HUES48 (cell line): Measurements from ENCODE around the gene PRKAR1B.

Source experiments
- H3K27ac ChIP-seq: one replicate; pipeline ENCODE4 v1.7.0; 2013; ENCODE audit warnings: low read depth, low read length, inconsistent platforms
- H3K27me3 ChIP-seq: 2 replicates; pipeline ENCODE4 v1.6.1; 2013; ENCODE audit warnings: mild to moderate bottlenecking, low read length; ENCODE audit not compliant: control insufficient read depth, insufficient read depth
- H3K36me3 ChIP-seq: 2 replicates; pipeline ENCODE4 v1.6.1; 2013; ENCODE audit warnings: low read length; ENCODE audit not compliant: control insufficient read depth, insufficient read depth
- H3K4me1 ChIP-seq: 2 replicates; pipeline ENCODE4 v1.6.1; 2013; ENCODE audit warnings: mild to moderate bottlenecking, low read length; ENCODE audit not compliant: control insufficient read depth, insufficient read depth
- H3K4me3 ChIP-seq: 2 replicates; pipeline ENCODE4 v1.5.1; 2013; ENCODE audit warnings: mild to moderate bottlenecking, low read depth, low read length
- H3K9ac ChIP-seq: 2 replicates; pipeline ENCODE4 v1.6.1; 2013; ENCODE audit warnings: mild to moderate bottlenecking, low read depth, low read length, moderate library complexity
- H3K9me3 ChIP-seq: 2 replicates; pipeline ENCODE4 v1.6.1; 2013; ENCODE audit warnings: low read length; ENCODE audit not compliant: control insufficient read depth, insufficient read depth

PRKAR1B gene

DNA sequence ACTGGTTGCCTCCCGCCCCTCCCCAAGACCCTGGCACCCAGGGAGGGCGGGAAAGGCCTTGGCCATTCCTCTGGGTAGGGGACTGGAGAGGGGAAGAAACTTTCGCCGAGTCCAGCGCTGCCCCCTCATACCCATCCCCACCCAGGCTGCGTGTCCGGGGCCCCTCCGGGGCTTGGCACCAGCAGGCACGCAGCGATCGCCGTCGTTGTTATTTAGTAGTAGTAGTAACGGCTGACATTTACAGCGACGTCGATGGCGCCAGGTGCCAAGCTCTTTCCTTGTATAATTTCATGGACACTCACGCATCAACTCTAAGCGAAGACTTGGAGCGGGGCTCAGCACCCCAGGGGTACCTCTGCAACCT lies 204.1 kb downstream of the PRKAR1B start:
- Histone ChIP-seq H3K36me3 (no peaks in the 10 kb centered on the region), H3K9ac (no peak overlapping the region), H3K4me1 (peaks cover 17% of the 10 kb centered on the region), H3K4me3 (peak overlapping the region; percentile 51; the same call in 1 of the 2 replicates), H3K9me3 (no peaks in the 10 kb centered on the region), H3K27me3 (peaks cover 50% of the 10 kb centered on the region), H3K27ac (no peak overlapping the region)

DNA sequence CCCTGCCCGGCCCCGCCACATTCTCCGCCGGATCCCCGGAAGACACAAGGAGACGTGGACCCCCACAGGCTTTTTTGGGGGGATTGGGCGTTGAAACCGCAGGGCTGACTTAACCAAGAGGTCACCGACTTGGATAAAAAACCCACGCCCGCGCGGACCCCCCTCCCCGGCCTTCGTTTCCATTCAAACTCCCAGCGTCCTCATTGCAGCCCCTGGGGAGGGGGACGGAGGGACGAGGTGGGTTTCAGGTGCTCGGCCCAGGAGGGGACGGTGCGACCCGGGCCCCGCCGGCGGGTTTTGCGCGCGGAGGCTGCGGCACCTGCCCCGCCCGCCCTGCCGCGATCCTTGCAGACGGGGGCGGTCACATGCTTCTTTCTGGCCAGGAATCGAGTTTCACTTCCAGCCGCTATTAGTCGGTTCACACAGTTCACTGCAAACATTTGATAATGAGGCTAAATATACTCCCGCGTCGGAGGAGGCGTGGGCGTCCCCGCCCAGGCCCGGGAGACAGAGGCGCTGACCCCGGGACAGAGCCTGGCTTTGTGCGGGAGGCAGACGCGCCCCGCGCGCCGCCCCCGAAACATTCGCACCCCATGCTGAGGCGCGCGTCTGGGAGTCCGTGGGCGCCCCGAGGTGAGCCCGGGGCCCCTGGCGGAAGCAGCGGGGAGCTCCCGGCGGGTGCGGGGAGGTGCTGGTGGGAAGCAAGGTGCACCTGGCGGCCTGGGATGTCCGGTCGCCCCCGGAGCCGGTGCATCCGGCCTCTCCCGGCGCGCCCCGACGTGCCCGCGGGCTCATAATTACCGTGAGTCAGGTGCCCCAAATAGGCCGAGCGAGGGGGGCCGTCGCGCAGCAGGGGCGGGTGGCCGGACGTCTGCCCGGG lies 204.8 kb downstream of the PRKAR1B start:
- Histone ChIP-seq H3K27ac (no peak overlapping the region), H3K9ac (no peak overlapping the region), H3K27me3 (peaks cover 55% of the 10 kb centered on the region), H3K9me3 (no peaks in the 10 kb centered on the region), H3K4me1 (peaks cover 17% of the 10 kb centered on the region), H3K4me3 (peak overlapping the region; percentile 51), H3K36me3 (no peaks in the 10 kb centered on the region)

- no peaks in the 10 kb centered on the region for H3K36me3 ChIP-seq
- no peaks in the 10 kb centered on the region for H3K9me3 ChIP-seq
- peaks cover 17% of the 10 kb centered on the region for H3K4me1 ChIP-seq
- peaks cover 57% of the 10 kb centered on the region for H3K27me3 ChIP-seq
- no peak overlapping the region for H3K9ac ChIP-seq
- no peak overlapping the region for H3K27ac ChIP-seq
- H3K4me3 ChIP-seq, result peak overlapping the region; percentile 60; the same call in 1 of the 2 replicates
Observed at GRCh38 chr7:521221-522070, 205.6 kb downstream of the PRKAR1B start.

DNA sequence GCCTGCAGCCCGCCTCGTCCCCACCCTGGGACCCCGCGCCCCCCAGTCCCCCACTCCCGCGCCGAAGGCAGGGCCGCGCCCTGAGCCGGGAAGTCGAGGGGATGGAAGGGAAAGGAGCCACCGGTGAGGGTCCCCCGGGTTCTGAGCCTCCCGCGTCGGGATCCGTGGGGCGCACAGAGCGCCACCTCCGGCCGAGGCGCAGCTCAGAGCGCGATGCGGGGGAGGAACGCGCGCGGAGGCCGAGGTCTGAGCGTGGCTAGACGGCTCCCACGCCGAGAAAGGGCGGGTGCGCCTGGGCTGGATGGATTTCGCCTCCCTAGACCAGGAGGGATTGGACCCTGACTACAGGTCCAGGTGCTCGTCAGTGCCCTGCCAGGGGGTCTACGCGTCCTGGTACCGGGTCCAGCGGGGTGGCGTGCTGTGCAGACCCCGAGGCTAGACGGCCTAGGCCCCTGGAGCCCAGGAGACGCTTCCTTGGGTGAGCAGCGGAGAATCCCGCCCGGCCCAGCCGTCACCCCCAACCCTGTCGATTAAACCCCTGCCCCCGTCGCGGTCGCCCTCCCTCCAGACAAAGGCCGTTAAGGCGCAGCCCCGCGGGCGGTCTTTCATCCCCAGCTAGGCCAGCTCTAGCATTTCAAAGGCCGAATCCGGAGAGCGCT lies 206.4 kb downstream of the PRKAR1B start:
- Histone ChIP-seq H3K4me3 (peak overlapping the region; percentile 60), H3K4me1 (peaks cover 20% of the 10 kb centered on the region), H3K9me3 (no peaks in the 10 kb centered on the region), H3K9ac (no peak overlapping the region), H3K27me3 (peaks cover 60% of the 10 kb centered on the region), H3K27ac (peak overlapping the region; percentile 71), H3K36me3 (no peaks in the 10 kb centered on the region)

- H3K9ac ChIP-seq, result no peak within 1 kb of the TSS
Observed at GRCh38 chr7:519484-520390, 207.3 kb downstream of the PRKAR1B start, which contains the start of gene PDGFA. TSS of gene PDGFA (minus strand) at chr7:519846. CDS start at chr7:519001, 845 bp downstream.

DNA sequence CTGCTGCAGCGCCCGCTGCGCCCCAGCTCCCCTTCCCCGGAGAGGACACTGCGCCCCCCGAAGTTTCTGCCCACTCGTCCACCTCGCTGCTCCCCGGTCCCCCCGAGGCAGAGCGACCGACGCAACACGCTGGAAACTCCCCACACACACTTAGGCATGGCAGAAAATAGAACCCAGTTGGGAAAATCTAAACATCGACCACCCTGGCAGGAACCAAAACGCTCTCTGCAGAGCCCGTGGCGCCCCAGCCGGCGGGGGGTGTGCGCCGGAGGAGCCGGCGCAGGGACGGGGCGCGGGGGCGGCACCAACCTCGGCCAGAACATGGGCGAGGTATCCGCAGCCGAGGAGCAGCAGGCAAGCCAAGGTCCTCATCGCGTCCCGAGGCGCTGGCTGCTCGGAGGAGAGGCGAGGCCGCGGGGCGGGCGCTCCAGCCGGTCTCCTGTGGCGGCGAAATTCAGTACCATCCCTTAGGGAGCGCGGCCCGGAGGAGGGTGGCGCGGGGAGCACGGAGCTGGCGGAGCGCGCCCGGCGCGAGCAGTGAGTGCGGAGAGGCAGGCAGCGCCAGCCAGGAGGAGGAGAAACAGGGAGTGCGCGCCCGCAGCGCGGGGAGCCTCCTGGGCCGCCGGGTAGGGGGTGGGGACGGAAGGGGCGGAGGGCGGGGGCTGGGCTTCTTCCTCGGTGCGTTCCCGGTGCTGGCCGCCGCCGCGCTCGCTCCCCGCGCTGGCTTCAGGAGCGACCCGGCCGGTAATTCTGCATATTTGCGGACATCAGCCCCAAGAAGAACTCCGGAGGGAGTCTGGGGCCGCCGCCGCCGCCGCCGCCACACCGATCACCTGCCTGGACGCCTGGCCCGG lies 208.2 kb downstream of the PRKAR1B start:
- H3K9me3 ChIP-seq, result no peaks in the 10 kb centered on the region
- H3K9ac ChIP-seq, result no peak overlapping the region
- H3K36me3 ChIP-seq, result no peaks in the 10 kb centered on the region
- peak overlapping the region; percentile 78 for H3K4me3 ChIP-seq
- H3K27me3 ChIP-seq, result peaks cover 49% of the 10 kb centered on the region
- peak overlapping the region; percentile 27 for H3K27ac ChIP-seq
- peaks cover 37% of the 10 kb centered on the region for H3K4me1 ChIP-seq

More at GRCh38 chr7:519484-520390, 207.3 kb downstream of the PRKAR1B start, which contains the start of gene PDGFA:
- H3K27me3 ChIP-seq, result peaks cover 58% of the 10 kb centered on the region
- H3K4me3 ChIP-seq, result peak within 1 kb of the TSS; percentile 78
- H3K9me3 ChIP-seq, result no peaks in the 10 kb centered on the region
- peaks cover 28% of the 10 kb centered on the region for H3K4me1 ChIP-seq
- H3K27ac ChIP-seq, result peak within 1 kb of the TSS; percentile 71
- H3K36me3 ChIP-seq, result no peaks in the 10 kb centered on the region

DNA sequence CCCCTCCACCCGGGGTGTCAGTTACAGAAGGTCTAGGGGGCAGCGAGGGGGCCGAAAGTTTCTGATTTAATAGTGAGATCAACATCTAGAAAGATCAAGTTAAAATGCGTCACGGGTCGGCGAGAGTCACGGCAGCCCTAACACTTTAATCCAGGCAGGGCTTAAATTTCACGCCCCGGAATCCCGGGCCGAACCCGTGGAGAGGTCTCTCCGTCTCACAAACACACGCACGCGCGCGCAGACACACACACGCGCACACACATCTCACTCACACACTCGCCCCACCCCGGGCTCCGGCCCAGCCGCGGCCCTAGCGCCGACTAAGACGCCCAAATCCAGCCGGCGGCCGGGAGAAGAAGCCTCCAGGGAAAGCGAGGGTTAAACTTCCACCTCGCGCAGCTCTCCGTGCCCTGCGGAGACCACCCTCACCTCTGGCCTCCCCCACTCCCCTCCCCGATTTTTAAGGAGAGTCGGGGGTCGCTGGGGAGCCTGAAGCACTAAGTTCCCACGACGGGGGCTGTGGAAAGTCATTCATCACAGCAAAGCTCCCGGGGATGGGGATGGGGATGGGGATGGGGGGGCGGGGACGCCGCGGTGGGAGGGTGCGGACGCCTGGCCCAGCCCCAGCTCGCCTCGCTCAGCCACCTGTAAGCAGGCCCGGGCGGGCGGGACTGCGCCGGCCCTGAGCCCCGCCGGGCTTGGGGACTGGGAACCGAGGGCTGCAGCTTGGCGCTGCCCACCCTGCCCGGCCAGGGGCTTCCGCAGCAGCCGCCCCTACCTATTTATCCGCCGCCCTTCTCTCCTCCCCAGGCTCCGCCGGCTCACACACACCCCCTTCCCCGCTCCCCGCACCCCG lies 209.1 kb downstream of the PRKAR1B start:
- Histone ChIP-seq H3K9ac (no peak overlapping the region), H3K9me3 (no peaks in the 10 kb centered on the region), H3K27ac (no peak overlapping the region), H3K36me3 (no peaks in the 10 kb centered on the region), H3K27me3 (peaks cover 41% of the 10 kb centered on the region), H3K4me1 (peaks cover 37% of the 10 kb centered on the region), H3K4me3 (peak overlapping the region; percentile 78)

DNA sequence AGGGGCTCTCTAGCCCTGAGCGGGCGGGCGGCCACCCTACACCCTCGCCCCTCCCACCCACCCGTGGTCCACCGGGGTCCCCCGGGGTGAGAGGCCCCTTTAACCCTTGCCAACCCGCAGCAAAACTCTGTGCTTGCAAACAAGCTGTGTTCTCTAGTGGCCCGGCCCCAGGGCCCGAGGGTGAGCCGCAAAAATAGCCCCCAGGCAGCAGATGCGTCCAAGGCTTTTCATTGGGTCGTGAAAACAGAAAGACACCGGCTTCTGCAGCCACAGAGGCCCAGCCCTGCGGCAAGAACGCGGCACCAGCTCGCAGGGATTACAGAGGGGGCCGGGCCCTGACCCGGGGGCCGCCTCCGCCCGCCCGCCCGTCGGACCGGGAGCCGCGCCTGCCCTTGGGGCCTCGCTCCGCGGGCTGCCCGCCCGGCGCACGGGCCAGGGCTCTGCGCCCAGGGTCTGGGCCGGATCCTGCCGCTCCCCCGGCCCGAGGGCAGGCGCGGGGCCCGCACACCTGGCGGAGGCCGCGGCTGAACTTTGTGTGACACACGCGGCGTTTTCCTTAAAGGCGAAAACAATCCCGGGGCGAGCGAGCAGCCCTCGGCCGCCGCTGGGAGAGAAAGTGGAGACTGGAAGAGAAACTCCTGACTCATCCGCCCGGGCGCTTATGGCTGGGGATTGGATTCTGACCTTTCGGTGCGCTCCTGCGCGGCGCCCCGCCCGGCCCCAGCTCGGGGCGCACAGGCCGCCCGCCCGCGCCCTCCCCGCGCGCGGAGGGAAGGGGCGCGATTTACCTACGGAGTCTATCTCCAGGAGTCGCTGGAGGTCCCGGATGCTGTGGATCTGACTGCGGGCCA lies 210.2 kb downstream of the PRKAR1B start:
- no peaks in the 10 kb centered on the region for H3K36me3 ChIP-seq
- peaks cover 29% of the 10 kb centered on the region for H3K27me3 ChIP-seq
- H3K4me1 ChIP-seq, result peaks cover 35% of the 10 kb centered on the region
- H3K27ac ChIP-seq, result peak overlapping the region; percentile 88
- peak overlapping the region; percentile 78 for H3K4me3 ChIP-seq
- no peak overlapping the region for H3K9ac ChIP-seq
- H3K9me3 ChIP-seq, result no peaks in the 10 kb centered on the region
